SK-N-SH treated with all-trans-retinoic acid at 6 μM for 48 hours (cell line): ENCODE measurements around the gene STYX.

Source experiments
- ARNTL ChIP-seq: fragments of 450-650 bp; formaldehyde crosslinking; IDR thresholded peaks from 2 replicates; pipeline ENCODE4 v1.5.0; 2020; ENCODE audit warnings: low read depth, mild to moderate bottlenecking, moderate library complexity, borderline replicate concordance
- BACH2 ChIP-seq: fragments of 250-450 bp; sonication (Bioruptor Pico); IDR thresholded peaks from 2 replicates; pipeline ENCODE4 v1.9.0; 2021; ENCODE audit warnings: mild to moderate bottlenecking, borderline replicate concordance
- CREB5 ChIP-seq: fragments of 250-450 bp; sonication (Bioruptor Pico); IDR thresholded peaks from 2 replicates; pipeline ENCODE4 v1.5.1; 2020; ENCODE audit warnings: low read depth, mild to moderate bottlenecking, moderate library complexity
- CSDC2 ChIP-seq: fragments of 250-450 bp; sonication (Bioruptor Pico); IDR thresholded peaks from 2 replicates; pipeline ENCODE4 v1.5.0; 2020; ENCODE audit warnings: mild to moderate bottlenecking, moderate library complexity
- CSRNP3 ChIP-seq: fragments of 250-450 bp; sonication (Bioruptor Pico); IDR thresholded peaks from 2 replicates; pipeline ENCODE4 v1.5.1; 2021; ENCODE audit warnings: mild to moderate bottlenecking, moderate library complexity
- ESRRG ChIP-seq: fragments of 250-450 bp; sonication (Bioruptor Pico); IDR thresholded peaks from 2 replicates; pipeline ENCODE4 v1.6.1; 2021; ENCODE audit warnings: mild to moderate bottlenecking
- OSR1 ChIP-seq: fragments of 250-450 bp; sonication (Bioruptor Pico); IDR thresholded peaks from 2 replicates; pipeline ENCODE4 v1.8.0; 2022; ENCODE audit warnings: moderate library complexity, mild to moderate bottlenecking, inconsistent platforms
- PATZ1 ChIP-seq: fragments of 250-450 bp; sonication (Bioruptor Pico); IDR thresholded peaks from 2 replicates; pipeline ENCODE4 v1.8.0; 2020; ENCODE audit warnings: mild to moderate bottlenecking, moderate library complexity, borderline replicate concordance
- SNAI2 ChIP-seq: fragments of 250-450 bp; sonication (Bioruptor Pico); IDR thresholded peaks from 2 replicates; pipeline ENCODE4 v1.5.0; 2020; ENCODE audit warnings: mild to moderate bottlenecking, moderate library complexity
- TSHZ2 ChIP-seq: fragments of 250-450 bp; sonication (Bioruptor Pico); IDR thresholded peaks from 2 replicates; pipeline ENCODE4 v1.5.0; 2020; ENCODE audit warnings: mild to moderate bottlenecking, moderate library complexity
- ZFP3 ChIP-seq: fragments of 250-450 bp; sonication (Bioruptor Pico); IDR thresholded peaks from 2 replicates; pipeline ENCODE4 v1.5.0; 2020; ENCODE audit warnings: mild to moderate bottlenecking, moderate library complexity
- ZFP30 ChIP-seq: fragments of 450-650 bp; formaldehyde crosslinking; IDR thresholded peaks from 2 replicates; pipeline ENCODE4 v1.5.0; 2022; ENCODE audit warnings: mild to moderate bottlenecking, moderate library complexity
- ZNF70 ChIP-seq: fragments of 450-650 bp; formaldehyde crosslinking; IDR thresholded peaks from 2 replicates; pipeline ENCODE4 v1.5.0; 2020; ENCODE audit warnings: mild to moderate bottlenecking, moderate library complexity

GRCh38 chr14:52694761-52695480 lies 35.0 kb upstream of the STYX start:
- TF ChIP-seq ESRRG = no peak
- no peak for TF ChIP-seq CSRNP3
- TF ChIP-seq ZFP30 = no peak
- TF ChIP-seq PATZ1 (CRISPR knock-in tag) = no peak
- no peak for TF ChIP-seq OSR1
- TF ChIP-seq ZNF70 (CRISPR knock-in tag) = no peak
- no peak for TF ChIP-seq SNAI2
- no peak for TF ChIP-seq ZFP3 (CRISPR knock-in tag)
- no peak for TF ChIP-seq CREB5 (CRISPR knock-in tag)
- TF ChIP-seq CSDC2 (CRISPR knock-in tag) = no peak
- TF ChIP-seq BACH2 = no peak
- no peak for TF ChIP-seq TSHZ2 (CRISPR knock-in tag)
- TF ChIP-seq ARNTL (CRISPR knock-in tag) = no peak
